GM12891 (cell line): Measurements from ENCODE around the gene TCFL5.

ENCODE experiments used
- DNase-seq: peaks from one replicate; pipeline ENCODE4 v3.0.0; 2011; ENCODE audit warnings: low spot score; ENCODE audit not compliant: insufficient read length
- FAIRE-seq: peaks from 2 replicates; lab custom pipeline; 2011; peaks lifted over from hg19 to GRCh38; lab: Jason Lieb, UNC
- PAX5 ChIP-seq: IDR thresholded peaks from 2 replicates; pipeline ENCODE4 v1.6.1; 2011; ENCODE audit warnings: low read length, moderate library complexity, mild to moderate bottlenecking; ENCODE audit not compliant: insufficient read depth, severe bottlenecking
- POLR2A ChIP-seq: IDR thresholded peaks from 2 replicates; pipeline ENCODE4 v1.6.1; 2011; ENCODE audit warnings: low read depth, low read length, control low read depth
- POLR2AphosphoS5 ChIP-seq: IDR thresholded peaks from 2 replicates; pipeline ENCODE4 v1.6.1; 2011; ENCODE audit warnings: low read depth, low read length, control low read depth
- POU2F2 ChIP-seq: IDR thresholded peaks from 2 replicates; pipeline ENCODE4 v1.6.1; 2011; ENCODE audit warnings: low read depth, mild to moderate bottlenecking, control low read depth, low read length, moderate library complexity
- SPI1 ChIP-seq: IDR thresholded peaks from 2 replicates; pipeline ENCODE4 v1.6.1; 2011; ENCODE audit warnings: low read depth, low read length, control low read depth
- TAF1 ChIP-seq: IDR thresholded peaks from 2 replicates; pipeline ENCODE4 v1.6.1; 2011; ENCODE audit warnings: low read depth, low read length, control low read depth

The TCFL5 gene

DNA sequence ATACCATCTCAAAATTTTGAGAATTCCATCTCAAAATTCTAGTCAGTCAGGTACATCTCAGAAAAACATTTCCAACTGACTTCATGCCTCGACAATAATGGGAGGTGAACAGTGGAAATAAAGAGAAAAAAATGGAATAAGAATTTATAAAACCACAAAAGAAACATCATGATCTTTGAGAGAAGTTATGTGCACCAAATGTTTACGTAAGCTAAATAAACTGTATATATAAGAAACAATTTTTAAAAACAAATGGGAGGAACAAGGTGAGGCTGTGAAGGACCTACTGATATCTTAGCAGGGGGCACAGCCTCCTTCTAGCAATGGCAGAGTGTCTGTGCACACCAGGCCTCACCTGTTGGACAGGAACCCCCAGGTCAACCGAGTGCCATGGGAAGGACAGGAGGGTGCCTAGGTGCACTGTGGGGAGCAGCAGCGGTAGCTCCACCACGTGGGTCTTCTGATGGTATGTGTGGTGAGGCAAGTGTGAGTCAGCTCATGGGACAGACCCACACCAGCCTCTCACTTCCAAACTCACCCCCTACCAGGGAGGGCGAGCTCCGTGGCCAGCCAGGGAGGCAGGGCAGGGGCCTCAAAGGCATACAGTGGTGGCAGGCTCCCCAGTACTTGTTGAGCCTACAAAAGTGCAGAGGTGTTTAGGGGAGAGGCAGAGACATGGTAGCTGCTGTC is 41.4 kb upstream of the TCFL5 start:
- DNase-seq (no peak), FAIRE-seq (no peak)
- TF ChIP-seq POU2F2 (no peak), POLR2AphosphoS5 (peak; percentile 61)

DNA sequence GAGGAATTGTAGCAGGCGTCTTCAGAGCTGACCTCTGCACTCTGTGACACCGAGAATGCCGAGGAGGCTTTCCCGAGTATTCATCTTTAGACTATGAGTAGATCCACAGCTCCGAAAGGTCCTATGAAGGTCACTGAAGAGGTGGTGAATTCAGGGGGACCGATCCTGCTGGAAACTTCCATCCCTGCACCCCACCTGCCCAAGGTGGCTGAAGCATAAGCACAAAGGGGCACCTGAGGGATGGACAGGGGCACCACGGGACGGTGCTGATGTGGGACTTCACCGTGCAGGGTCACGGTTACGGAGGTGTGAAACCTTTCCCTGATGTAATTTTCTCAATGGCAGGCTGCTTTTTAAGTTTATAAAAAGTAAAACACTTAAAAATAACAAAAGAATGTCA is 40.3 kb upstream of the TCFL5 start:
- TF ChIP-seq TAF1 (no peak), PAX5 (no peak), POU2F2 (no peak), POLR2A (no peak; the same call in 1 of the 2 replicates), SPI1 (no peak), POLR2AphosphoS5 (no peak)
- no peak for DNase-seq
- FAIRE-seq, result no peak

DNA sequence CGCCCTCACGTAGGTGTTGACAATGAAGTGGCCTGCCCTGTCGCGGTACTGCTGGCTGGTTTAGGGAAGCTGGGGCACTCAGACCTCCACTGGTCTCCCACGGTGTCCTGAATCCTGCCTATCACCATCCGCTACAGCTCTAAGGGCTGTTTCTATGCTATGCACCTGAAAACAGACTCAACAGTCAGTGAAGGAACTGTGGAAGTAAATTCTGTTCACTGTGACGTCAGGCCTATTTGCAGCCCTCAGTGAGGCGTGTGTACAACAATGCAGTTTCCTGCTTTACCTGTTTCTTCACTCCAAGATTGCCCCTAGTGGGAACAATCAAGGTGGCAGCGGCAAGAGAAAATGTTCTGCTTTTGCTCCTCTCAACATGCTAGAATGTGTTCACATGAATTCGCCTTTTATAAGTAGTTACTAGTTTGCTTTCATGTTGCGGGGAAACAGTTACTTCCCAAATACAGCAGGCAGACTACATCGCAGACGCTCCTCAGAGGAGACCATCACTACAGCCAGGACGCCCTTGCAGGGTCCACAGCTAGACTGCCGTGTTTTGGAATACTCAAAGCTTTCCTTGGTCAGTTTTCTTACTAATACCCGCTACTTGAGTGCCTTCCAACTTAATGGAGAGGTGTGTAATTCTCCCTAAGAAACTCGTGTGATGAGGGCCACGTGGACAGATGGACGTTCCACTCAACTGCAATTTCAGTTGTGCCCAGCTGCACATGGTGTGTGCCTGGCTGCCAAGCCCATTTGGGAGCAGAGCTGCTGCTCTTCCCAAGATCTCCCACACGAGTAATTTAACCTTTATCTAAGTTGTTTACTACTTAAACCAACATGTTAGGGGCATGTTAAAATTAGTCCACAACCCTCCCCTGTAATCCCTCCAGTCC is 39.3 kb upstream of the TCFL5 start:
- FAIRE-seq, result no peak
- DNase-seq, result no peak
- peak; percentile 40 for TF ChIP-seq POLR2AphosphoS5
- TF ChIP-seq PAX5, result no peak

DNA sequence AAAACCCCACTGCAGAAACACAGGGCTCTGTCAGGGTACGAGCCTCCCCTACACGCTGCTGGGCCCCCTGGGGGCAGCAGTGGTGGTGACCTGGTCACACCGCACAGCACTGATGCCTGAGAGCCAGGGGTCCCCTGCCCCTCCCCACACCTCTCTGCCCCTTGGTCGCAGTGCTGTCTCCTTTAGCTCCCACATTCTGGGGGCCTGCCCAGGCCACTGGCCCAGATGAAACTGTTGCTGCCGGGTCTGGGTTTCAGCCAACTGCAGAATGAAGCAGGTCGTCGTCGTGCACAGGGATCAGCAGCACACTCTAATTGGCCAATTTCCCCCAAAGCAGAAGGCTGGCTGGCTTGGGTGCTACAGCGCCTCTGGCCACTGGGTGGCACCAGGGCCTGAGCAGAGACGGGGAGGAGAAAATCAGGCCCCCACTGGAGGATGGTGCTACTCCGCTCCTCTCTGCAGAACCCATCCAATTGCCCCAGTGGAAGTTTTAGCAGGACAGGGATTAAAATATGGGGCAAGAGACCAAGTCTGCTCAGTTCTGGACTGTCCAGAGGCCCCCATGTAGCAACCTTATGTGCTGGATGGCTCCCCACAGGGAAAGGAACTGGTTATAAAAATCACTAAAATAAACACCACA is 38.5 kb upstream of the TCFL5 start:
- FAIRE-seq, result peak; percentile 83
- TF ChIP-seq POLR2A (peak; percentile 73), PAX5 (no peak)
- peak; percentile 87 for DNase-seq

DNA sequence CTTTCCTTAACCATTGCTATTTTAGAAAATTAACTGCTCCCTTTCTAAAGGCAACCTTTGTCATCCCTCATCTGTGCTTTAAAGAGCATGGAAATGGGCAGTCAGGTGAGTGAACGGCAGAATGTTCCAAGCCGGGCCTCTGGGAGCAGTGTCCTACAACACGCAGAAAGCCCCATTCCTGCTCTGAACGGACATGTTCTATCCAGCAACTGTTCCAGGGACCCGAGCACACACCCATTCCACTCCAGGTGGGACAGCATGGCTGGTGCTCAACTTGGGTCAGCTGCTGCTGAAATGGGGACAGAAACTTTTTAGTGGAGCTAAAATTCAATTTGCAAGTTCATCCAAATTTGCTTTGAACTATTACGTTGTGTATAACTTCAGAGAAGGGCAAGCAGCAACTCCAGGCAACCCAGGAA is 38.0 kb upstream of the TCFL5 start:
- DNase-seq (no peak), FAIRE-seq (no peak)
- TF ChIP-seq SPI1 (no peak), POU2F2 (no peak), POLR2A (no peak), TAF1 (no peak)

DNA sequence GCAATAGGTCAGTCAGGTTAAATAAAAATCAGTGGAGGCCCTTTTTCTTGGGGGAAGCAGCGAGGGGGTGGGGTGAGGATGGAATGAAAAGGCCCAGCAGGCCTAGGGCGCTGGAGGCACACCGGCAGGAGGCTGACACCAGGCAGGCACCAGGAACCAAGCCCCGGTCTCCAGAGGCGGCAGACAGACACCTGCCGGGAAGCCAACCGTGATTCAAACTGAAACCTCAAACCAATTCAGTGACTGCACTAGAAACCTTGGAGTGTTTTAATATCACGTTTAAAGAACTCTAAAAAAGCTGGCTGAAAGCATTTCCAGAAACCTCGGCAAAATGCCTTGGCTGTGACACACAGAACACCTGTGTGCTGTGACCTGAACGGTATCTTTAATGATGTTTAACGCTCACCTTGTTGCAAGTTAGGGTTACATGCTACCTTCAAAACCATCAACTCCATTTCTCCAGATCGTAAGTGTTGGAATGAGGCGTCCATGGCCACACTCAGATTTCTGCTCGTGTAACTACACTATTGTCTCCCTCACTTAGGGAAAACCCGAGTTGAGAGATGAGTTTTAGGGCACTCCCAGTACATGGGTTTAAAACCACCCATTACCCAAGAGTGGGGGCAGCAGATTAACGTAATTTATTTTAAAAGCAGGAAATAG is 37.5 kb upstream of the TCFL5 start:
- TF ChIP-seq POLR2A, result no peak
- peak; percentile 48; the same call in 1 of the 2 replicates for TF ChIP-seq POLR2AphosphoS5
- no peak for DNase-seq
- FAIRE-seq, result peak; percentile 38

DNA sequence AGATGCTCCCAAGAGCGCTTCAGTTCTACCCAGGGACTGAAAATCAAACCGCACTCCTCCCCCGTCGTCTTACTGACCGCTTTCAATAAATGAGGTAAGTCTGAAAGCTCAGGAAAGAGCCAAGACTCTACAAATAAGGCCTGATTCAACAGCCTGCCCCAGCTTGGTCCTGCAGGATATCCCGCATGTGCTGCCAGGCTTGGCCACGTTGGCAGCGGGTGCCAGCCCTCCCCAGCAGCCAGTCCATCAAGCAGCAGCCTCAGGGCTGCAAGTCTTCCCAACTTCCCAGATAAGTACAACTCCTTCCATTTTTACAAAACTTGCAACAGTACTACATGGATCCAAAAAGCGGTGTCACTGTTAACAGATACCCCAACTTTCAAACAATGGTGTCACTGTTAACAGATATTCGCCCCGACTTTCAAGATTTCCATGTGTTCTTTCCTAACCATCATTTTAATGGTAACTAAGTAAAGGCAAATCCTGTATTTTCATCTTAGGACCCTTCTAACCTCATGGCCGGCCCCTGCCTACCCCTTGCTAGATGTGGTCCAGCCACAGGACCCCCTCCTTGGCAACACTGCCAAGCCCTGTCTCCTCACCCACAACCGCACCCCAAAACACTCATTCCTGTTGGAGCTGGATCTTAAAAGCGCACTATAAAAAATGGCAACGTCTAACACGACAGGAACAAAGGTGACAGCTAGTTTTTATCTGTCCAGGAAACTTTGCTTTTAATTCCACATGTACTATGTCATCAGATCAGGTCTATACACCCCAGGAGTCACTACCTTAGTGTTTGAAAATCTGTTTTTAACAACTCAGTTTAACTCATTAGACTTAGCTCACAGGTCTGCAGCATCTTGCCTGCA is 36.7 kb upstream of the TCFL5 start:
- no peak for TF ChIP-seq TAF1
- TF ChIP-seq POLR2A, result no peak
- TF ChIP-seq POLR2AphosphoS5, result no peak
- no peak for TF ChIP-seq PAX5
- TF ChIP-seq SPI1, result no peak
- no peak for TF ChIP-seq POU2F2
- DNase-seq (no peak), FAIRE-seq (no peak)

DNA sequence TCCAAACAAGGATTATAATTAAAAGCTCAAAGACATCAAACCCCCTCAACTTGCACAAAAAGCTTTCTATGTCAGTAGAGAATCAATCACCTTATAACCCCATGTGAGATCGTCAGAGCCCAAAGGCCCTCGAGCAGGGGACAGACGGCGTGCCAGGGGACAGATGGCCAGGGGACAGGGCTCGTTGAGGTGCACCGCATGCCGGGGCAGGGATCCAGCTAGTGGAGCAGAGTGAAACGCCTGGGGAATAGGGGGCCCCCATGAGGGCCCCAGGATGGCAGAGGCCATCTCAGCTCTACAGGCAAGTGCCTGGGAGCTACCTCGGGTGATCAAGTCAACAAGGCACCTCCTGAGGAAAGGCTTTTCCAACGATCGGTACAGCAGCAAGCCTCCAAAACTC is 36.0 kb upstream of the TCFL5 start:
- FAIRE-seq (no peak), DNase-seq (no peak)
- TF ChIP-seq SPI1 (no peak), TAF1 (no peak), POLR2A (no peak), POU2F2 (no peak), POLR2AphosphoS5 (no peak), PAX5 (no peak)

DNA sequence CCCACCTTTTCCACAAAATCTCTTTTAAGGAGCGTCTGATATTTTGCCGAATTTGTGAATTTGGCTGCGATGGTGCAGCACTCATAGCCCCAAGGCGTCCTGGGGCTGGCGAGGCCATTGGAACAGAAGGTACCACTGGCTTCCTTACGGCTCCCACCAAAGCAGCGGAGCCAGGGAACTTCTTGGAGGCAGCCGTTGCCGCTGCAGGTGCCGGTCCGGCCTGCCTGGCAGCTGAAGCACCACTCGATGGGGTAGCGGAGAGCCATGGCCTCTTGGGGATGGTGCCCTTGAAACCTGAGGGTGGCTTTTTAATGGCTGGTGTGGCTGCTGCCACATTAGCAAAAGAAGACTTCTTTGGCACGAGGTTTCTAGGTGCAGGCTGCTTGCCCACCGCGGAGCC is 34.9 kb upstream of the TCFL5 start:
- no peak for DNase-seq
- no peak for FAIRE-seq
- TF ChIP-seq SPI1 (no peak), PAX5 (no peak), POU2F2 (no peak), TAF1 (no peak), POLR2A (no peak), POLR2AphosphoS5 (no peak)
